Measurements from ENCODE around the gene IGSF21.

IGSF21 gene

DNA sequence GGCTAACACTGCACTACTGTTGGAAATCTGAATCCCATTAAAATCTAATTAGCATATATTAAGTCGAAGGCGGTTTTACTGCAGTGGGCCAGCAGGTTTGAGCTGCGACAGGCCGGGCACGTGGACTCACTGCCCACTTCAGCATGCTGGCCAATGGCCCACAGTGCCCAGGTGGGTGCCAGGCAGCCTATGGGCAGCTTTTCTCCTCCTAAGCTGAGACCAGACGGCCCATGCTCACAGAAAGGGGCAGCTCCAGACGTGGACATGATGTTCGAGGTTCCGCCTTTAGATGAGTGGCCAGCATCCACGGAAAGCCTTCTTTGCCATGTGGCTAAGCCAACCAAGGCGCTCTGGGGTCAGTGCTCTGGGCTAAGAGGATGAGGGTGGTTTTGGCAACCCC, 283.4 kb downstream of the IGSF21 start:
- no CpG with 5 or more reads among the region's 11 CpGs for WGBS (ENCODE audit: insufficient coverage, insufficient read length)
- no peak overlapping the region for H3K27ac ChIP-seq (ENCODE audit: low read length)
- H3K4me3 ChIP-seq (ENCODE audit: low read length): no peak overlapping the region
- H3K36me3 ChIP-seq (ENCODE audit: control insufficient read depth, insufficient read depth, low read length): no peaks in the 10 kb centered on the region
- no peaks in the 10 kb centered on the region; the same call in 1 of the 2 replicates for H3K4me1 ChIP-seq (ENCODE audit: control insufficient read depth, insufficient read depth, low read length)
- no peak for DNase-seq (ENCODE audit: low read depth, low spot score)
- no peaks in the 10 kb centered on the region for H3K9me3 ChIP-seq (ENCODE audit: control insufficient read depth, insufficient read depth, low read length)
- no peaks in the 10 kb centered on the region for H3K27me3 ChIP-seq (ENCODE audit: control insufficient read depth, insufficient read depth, low read length)

DNA sequence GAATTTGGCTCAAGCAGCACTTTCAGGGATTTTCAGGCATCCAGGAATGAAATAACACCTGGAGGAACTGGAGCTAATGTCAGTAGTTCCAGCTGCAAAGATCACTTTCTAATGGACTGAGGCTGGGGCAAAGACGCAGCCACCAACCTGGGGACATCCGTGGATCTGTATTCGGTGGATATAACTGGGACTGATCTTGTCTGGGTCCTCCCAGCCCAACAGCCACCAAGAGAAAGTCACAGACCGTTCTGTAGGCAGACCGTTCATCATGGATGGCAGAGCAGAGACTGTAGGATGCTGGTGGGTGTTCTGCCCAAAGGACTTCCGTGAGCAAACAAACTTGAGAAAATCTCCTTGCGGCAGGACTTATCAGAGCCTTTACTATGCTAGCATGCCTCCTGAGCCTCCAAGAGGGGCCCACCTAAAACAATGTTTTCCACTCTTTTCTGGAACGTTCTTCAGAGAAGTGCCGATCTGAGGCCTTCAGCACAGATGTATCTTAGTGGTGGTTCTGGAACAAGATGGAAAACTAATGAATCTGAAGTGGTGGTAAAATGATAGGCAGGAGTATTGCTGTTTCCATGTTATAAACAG, 287.1 kb downstream of the IGSF21 start:
- no CpG with 5 or more reads among the region's 9 CpGs for WGBS (ENCODE audit: insufficient coverage, insufficient read length)
- H3K36me3 ChIP-seq (ENCODE audit: control insufficient read depth, insufficient read depth, low read length): no peaks in the 10 kb centered on the region
- no peak overlapping the region for H3K4me3 ChIP-seq (ENCODE audit: low read length)
- no peak overlapping the region for H3K27ac ChIP-seq (ENCODE audit: low read length)
- no peaks in the 10 kb centered on the region for H3K27me3 ChIP-seq (ENCODE audit: control insufficient read depth, insufficient read depth, low read length)
- H3K9me3 ChIP-seq (ENCODE audit: control insufficient read depth, insufficient read depth, low read length): no peaks in the 10 kb centered on the region
- H3K4me1 ChIP-seq (ENCODE audit: control insufficient read depth, insufficient read depth, low read length): peaks cover 3% of the 10 kb centered on the region
- DNase-seq (ENCODE audit: low read depth, low spot score): no peak

DNA sequence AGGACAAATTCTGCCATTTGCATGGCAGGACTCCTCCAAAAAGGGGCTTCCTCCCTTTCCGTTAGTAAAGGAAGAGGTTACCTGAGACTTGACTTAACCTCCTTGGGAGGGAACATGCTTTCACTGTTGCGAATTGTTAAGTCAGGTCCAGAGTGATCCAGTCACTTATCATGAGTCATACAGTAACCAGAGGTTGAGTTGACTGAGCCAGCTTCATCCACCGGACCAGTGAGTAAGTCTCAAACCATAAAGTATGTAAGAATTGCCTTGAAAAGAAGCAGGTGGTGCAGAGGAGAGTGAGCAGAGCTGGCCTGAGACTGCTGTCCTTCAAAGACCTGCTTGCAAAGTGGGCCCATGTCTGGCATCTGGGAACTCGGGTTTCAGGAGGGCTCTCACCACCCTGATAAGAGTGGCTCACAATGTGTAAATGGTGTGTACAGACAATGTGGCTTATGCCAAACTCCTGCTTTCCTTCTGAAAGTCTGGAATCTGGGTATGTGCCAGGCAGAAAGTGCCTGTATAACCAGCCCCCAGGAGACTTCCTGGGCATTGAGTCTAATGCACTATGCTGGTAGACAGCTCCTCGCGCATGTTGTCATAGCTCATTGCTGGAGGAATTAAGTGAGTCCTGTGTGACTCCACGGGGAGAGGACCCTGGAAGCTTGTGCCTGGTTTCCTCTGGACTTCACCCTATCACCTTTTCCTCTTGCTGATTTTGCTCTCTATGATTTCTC, 288.8 kb downstream of the IGSF21 start:
- H3K4me1 ChIP-seq (ENCODE audit: control insufficient read depth, insufficient read depth, low read length): peaks cover 3% of the 10 kb centered on the region
- H3K36me3 ChIP-seq (ENCODE audit: control insufficient read depth, insufficient read depth, low read length): no peaks in the 10 kb centered on the region
- H3K27me3 ChIP-seq (ENCODE audit: control insufficient read depth, insufficient read depth, low read length): no peaks in the 10 kb centered on the region
- no peak overlapping the region for H3K27ac ChIP-seq (ENCODE audit: low read length)
- H3K4me3 ChIP-seq (ENCODE audit: low read length): no peak overlapping the region
- no peak for DNase-seq (ENCODE audit: low read depth, low spot score)
- WGBS (ENCODE audit: insufficient coverage, insufficient read length): no CpG with 5 or more reads among the region's 7 CpGs
- no peaks in the 10 kb centered on the region for H3K9me3 ChIP-seq (ENCODE audit: control insufficient read depth, insufficient read depth, low read length)

DNA sequence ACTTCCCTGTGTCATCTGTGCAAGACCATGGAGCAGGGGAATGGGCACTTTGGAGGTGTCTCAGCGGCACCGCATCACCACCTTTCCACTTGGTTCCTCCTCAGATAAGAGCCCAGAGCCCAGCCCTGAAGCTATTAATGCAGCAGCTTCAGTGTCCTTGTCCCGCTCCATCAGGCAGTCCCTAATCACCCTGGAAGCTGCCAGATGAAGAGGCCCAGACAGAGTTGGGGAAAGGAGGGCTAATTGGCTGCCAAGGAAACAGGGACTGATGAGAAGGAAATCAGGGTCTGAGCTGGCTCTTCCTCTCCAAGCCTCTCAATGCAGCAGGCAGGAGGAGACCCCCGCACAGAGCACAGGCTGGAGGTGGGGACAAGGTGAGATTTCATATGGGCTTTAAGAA, 290.0 kb downstream of the IGSF21 start:
- H3K27me3 ChIP-seq (ENCODE audit: control insufficient read depth, insufficient read depth, low read length): no peaks in the 10 kb centered on the region
- no peak overlapping the region for H3K4me3 ChIP-seq (ENCODE audit: low read length)
- no peak overlapping the region for H3K27ac ChIP-seq (ENCODE audit: low read length)
- H3K9me3 ChIP-seq (ENCODE audit: control insufficient read depth, insufficient read depth, low read length): no peaks in the 10 kb centered on the region
- H3K4me1 ChIP-seq (ENCODE audit: control insufficient read depth, insufficient read depth, low read length): peaks cover 3% of the 10 kb centered on the region
- DNase-seq (ENCODE audit: low read depth, low spot score): no peak
- WGBS (ENCODE audit: insufficient coverage, insufficient read length): no CpG with 5 or more reads among the region's 4 CpGs
- no peaks in the 10 kb centered on the region for H3K36me3 ChIP-seq (ENCODE audit: control insufficient read depth, insufficient read depth, low read length)

DNA sequence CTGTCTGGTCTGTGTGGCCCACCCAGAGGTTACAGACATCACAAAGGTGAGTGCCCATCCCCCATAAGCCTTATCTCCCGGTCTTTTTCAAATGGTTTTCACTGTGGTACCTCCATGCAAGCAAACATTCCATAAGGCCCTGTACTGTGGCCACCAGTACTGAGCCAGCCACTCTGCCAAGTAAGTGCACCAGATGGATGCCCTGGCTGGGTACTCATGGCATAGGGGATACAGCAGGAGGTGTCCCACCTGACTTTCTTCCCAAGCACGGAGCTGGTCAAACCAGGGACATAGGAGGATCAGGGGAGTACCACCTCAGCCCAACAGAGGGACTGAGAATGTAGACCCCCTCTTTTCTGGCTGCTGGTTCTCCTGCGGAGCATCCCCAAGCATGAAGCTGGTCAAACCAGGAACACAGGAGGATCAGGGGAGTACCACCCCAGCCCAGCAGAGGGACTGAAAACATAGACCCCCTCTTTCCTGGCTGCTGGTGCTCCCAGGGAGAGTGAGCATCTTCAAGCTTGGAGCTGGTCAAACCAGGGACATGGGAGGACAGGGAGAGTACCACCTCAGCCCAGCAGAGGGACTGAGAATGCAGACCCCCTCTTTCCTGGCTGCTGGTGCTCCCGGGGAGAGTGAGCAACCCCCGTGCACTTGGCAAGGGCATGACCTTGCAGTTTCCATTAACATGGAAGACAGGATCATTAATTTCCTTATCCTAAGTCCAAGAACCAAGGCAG, 291.4 kb downstream of the IGSF21 start:
- no peak overlapping the region for H3K4me3 ChIP-seq (ENCODE audit: low read length)
- H3K36me3 ChIP-seq (ENCODE audit: control insufficient read depth, insufficient read depth, low read length): no peaks in the 10 kb centered on the region
- H3K27ac ChIP-seq (ENCODE audit: low read length): no peak overlapping the region
- H3K9me3 ChIP-seq (ENCODE audit: control insufficient read depth, insufficient read depth, low read length): no peaks in the 10 kb centered on the region
- H3K4me1 ChIP-seq (ENCODE audit: control insufficient read depth, insufficient read depth, low read length): peaks cover 6% of the 10 kb centered on the region
- no peaks in the 10 kb centered on the region for H3K27me3 ChIP-seq (ENCODE audit: control insufficient read depth, insufficient read depth, low read length)
- WGBS (ENCODE audit: insufficient coverage, insufficient read length): no CpG with 5 or more reads among the region's 5 CpGs
- no peak for DNase-seq (ENCODE audit: low read depth, low spot score)

DNA sequence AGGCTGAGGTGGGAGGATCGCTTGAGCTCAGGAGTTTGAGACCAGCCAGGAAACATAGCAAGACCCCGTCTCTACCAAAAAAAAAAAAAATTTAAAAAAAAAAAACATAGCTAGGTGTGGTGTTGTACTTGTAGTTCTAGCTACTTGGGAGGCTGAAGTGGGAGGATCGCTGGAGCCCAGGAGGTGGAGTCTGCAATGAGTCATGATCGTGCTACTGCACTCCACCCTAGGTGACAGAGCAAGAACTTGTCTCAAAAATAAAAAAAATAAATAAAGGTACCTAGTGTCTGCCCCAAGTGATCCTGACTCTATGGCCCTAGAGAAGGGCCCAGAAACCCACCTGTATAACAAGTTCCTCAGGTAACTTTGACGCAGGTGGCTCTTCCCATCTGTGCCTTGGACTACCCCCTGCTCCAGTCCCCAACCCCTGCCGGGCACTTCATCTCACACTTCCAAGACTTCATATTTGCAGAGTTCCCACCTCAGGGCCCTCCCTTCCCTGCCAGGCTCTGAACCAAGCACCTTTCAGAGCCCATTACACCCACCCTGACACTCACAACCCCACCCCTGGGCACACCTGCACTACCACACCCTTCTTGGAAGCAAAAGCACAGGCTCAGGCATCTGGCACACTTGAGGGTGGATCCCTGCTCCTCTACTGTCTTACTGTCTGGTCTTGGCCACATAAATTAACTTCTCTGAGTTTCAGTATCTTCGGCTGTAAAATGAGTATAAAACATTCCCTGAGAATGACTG, 292.9 kb downstream of the IGSF21 start:
- Histone ChIP-seq H3K27ac (ENCODE audit: low read length) (no peak overlapping the region), H3K27me3 (ENCODE audit: control insufficient read depth, insufficient read depth, low read length) (no peaks in the 10 kb centered on the region), H3K36me3 (ENCODE audit: control insufficient read depth, insufficient read depth, low read length) (no peaks in the 10 kb centered on the region), H3K9me3 (ENCODE audit: control insufficient read depth, insufficient read depth, low read length) (no peaks in the 10 kb centered on the region), H3K4me1 (ENCODE audit: control insufficient read depth, insufficient read depth, low read length) (peaks cover 6% of the 10 kb centered on the region), H3K4me3 (ENCODE audit: low read length) (no peak overlapping the region)
- no CpG with 5 or more reads among the region's 7 CpGs for WGBS (ENCODE audit: insufficient coverage, insufficient read length)
- DNase-seq (ENCODE audit: low read depth, low spot score): no peak

DNA sequence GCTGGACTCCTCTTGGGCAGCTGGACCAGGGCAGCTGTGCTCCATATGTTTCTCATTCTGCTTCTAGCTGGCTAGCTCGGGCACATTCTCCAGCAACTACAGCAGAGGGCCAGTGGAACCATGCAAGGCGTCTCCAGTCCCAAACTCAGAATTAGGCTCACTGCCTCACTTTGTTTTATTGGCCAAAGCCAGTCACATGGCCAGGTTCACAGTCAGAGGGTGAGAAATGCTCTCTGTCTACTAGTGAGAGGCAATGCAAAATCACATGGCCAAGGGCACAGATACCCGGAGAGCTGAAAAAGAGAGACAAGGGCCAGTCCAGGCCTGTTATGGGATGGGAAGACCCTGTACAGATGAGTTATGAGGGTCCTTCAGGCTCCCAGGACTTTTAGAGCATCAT, 294.3 kb downstream of the IGSF21 start:
- DNase-seq (ENCODE audit: low read depth, low spot score): no peak
- WGBS (ENCODE audit: insufficient coverage, insufficient read length): no CpG with 5 or more reads among the region's 3 CpGs
- Histone ChIP-seq H3K27me3 (ENCODE audit: control insufficient read depth, insufficient read depth, low read length) (no peaks in the 10 kb centered on the region), H3K4me3 (ENCODE audit: low read length) (no peak overlapping the region), H3K36me3 (ENCODE audit: control insufficient read depth, insufficient read depth, low read length) (no peaks in the 10 kb centered on the region), H3K4me1 (ENCODE audit: control insufficient read depth, insufficient read depth, low read length) (peaks cover 6% of the 10 kb centered on the region), H3K27ac (ENCODE audit: low read length) (no peak overlapping the region), H3K9me3 (ENCODE audit: control insufficient read depth, insufficient read depth, low read length) (no peaks in the 10 kb centered on the region)

DNA sequence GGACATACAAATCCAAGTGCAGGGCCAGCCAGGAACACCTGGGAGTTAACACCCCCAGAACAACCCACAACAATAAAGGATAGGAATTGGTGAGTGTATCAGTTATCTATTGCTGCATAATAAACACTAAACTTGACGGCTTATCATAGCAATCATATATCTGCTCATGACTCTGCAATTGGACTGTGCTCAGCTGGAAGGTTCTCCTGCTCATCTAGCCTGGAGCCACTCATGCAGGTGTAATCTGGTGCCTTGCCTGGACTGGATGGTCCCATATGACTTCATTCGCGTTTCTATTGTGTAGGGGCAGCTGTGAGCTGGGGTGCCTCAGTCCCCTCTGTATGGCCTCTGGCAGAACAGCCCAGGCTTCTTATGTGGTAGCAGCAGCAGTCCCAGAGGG, 296.9 kb downstream of the IGSF21 start:
- H3K4me1 ChIP-seq (ENCODE audit: control insufficient read depth, insufficient read depth, low read length): peaks cover 9% of the 10 kb centered on the region
- H3K4me3 ChIP-seq (ENCODE audit: low read length): no peak overlapping the region
- no peaks in the 10 kb centered on the region for H3K9me3 ChIP-seq (ENCODE audit: control insufficient read depth, insufficient read depth, low read length)
- H3K27ac ChIP-seq (ENCODE audit: low read length): no peak overlapping the region
- no peaks in the 10 kb centered on the region for H3K36me3 ChIP-seq (ENCODE audit: control insufficient read depth, insufficient read depth, low read length)
- H3K27me3 ChIP-seq (ENCODE audit: control insufficient read depth, insufficient read depth, low read length): no peaks in the 10 kb centered on the region
- no CpG with 5 or more reads among the region's 3 CpGs for WGBS (ENCODE audit: insufficient coverage, insufficient read length)
- DNase-seq (ENCODE audit: low read depth, low spot score): no peak

DNA sequence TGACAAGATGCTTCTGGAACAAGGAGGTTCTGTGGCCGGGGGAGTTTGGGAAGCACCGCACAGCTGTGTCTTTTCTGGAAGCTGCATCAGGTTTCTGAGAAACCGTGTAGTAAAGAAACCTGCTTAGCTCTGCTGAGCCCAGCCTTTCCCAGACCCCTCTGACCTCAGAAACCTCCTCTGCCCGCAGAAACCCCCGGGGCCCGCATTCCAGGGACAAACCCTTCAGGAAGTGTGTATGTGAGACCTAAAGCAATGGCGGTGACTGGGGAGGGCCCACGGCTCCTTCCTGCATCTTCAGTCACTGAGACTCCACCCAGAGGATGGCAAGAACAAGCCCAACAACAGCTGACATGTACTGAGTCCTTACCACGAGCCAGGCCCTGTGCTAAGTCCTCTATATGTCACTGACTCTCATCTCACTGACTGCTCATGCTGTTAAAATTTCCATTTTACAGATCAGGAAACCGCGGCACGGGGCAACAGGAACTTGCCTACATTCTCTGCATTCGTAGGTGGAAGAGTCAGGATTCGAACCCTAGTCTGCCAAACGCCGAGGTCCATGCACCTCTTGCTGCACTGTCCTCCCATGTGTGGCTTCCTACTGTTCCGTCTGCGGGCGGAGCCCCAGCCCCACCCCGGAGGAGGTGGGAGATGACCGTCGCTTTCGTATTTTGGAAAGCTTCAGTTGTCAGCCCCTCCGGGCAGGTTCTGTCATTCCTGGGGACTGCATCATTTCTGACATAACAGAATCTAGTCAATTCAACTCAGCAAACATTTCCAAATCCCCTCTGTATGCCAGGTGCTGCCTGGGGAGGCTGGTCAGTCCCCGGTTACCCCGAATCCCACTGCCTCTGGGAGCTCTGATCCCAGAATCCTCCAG, 299.8 kb downstream of the IGSF21 start:
- H3K4me1 ChIP-seq (ENCODE audit: control insufficient read depth, insufficient read depth, low read length): peaks cover 12% of the 10 kb centered on the region
- H3K27me3 ChIP-seq (ENCODE audit: control insufficient read depth, insufficient read depth, low read length): no peaks in the 10 kb centered on the region
- 0 out of 2 replicates have a peak, but pooled peaks cover 3% of the 10 kb centered on the region for H3K36me3 ChIP-seq (ENCODE audit: control insufficient read depth, insufficient read depth, low read length)
- H3K9me3 ChIP-seq (ENCODE audit: control insufficient read depth, insufficient read depth, low read length): peaks cover 4% of the 10 kb centered on the region
- H3K27ac ChIP-seq (ENCODE audit: low read length): no peak overlapping the region
- no peak for DNase-seq (ENCODE audit: low read depth, low spot score)
- no CpG with 5 or more reads among the region's 26 CpGs for WGBS (ENCODE audit: insufficient coverage, insufficient read length)
- H3K4me3 ChIP-seq (ENCODE audit: low read length): no peak overlapping the region

Measured in iPS DF 6.9 (cell line).